ENCODE results near the gene STYXL1.

Gene STYXL1

DNA sequence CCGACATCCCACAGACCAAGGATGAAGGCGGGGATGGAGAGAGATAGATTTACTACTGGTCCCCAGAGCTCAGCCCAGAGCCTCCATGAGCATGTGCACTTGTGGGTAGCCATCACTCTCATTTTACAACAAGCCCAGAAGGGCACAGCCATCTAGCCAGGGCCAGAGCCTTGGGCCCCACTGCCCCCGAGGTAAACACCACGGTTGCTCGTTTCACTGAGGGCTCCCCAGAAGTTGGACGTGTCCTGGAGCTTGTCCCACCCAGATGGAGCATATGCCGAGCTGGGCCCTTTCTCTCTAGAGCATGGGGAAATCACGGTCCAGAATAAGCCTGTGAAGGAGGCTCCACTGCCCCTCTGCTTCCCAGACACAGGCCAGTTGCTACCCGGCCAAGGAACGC is 44.4 kb downstream of the STYXL1 start:
- H3K4me2 ChIP-seq (ENCODE audit: low read depth, low read length, poor library complexity, severe bottlenecking): no peak overlapping the region
- no peaks in the 10 kb centered on the region for H3K27me3 ChIP-seq (ENCODE audit: insufficient read depth, low read length, poor library complexity, severe bottlenecking)
- peaks cover 1% of the 10 kb centered on the region for H3K4me1 ChIP-seq (ENCODE audit: insufficient read depth, low read length, poor library complexity, severe bottlenecking)
- H3K9me3 ChIP-seq (ENCODE audit: insufficient read depth, low read depth, low read length): no peaks in the 10 kb centered on the region
- H3K79me2 ChIP-seq (ENCODE audit: insufficient read depth, low read length): no peaks in the 10 kb centered on the region
- peaks cover 3% of the 10 kb centered on the region; the same call in 1 of the 2 replicates for H3K36me3 ChIP-seq (ENCODE audit: insufficient read depth, low read length)
- no peak overlapping the region for H3K9ac ChIP-seq (ENCODE audit: low read depth, low read length, poor library complexity, severe bottlenecking)
- no peak overlapping the region for H2AFZ ChIP-seq (ENCODE audit: low read length)
- H4K20me1 ChIP-seq (ENCODE audit: insufficient read depth, low read length, poor library complexity, severe bottlenecking): no peaks in the 10 kb centered on the region
- TF ChIP-seq, protein P1, sequence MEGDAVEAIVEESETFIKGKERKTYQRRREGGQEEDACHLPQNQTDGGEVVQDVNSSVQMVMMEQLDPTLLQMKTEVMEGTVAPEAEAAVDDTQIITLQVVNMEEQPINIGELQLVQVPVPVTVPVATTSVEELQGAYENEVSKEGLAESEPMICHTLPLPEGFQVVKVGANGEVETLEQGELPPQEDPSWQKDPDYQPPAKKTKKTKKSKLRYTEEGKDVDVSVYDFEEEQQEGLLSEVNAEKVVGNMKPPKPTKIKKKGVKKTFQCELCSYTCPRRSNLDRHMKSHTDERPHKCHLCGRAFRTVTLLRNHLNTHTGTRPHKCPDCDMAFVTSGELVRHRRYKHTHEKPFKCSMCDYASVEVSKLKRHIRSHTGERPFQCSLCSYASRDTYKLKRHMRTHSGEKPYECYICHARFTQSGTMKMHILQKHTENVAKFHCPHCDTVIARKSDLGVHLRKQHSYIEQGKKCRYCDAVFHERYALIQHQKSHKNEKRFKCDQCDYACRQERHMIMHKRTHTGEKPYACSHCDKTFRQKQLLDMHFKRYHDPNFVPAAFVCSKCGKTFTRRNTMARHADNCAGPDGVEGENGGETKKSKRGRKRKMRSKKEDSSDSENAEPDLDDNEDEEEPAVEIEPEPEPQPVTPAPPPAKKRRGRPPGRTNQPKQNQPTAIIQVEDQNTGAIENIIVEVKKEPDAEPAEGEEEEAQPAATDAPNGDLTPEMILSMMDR (conservative IDR thresholded peaks at IDR 0.05; ENCODE audit: low read length): no peak
- TF ChIP-seq EZH2phosphoT487 (IDR thresholded peaks at IDR 0.05; ENCODE audit: borderline replicate concordance): no peak
- H3K4me3 ChIP-seq (ENCODE audit: low read length, poor library complexity, severe bottlenecking): no peak overlapping the region
- H3K9me2 ChIP-seq (replicated peaks; ENCODE audit: low read depth, low read length): no peaks in the 10 kb centered on the region
- H3F3A ChIP-seq (ENCODE audit: low read depth): no peaks in the 10 kb centered on the region

DNA sequence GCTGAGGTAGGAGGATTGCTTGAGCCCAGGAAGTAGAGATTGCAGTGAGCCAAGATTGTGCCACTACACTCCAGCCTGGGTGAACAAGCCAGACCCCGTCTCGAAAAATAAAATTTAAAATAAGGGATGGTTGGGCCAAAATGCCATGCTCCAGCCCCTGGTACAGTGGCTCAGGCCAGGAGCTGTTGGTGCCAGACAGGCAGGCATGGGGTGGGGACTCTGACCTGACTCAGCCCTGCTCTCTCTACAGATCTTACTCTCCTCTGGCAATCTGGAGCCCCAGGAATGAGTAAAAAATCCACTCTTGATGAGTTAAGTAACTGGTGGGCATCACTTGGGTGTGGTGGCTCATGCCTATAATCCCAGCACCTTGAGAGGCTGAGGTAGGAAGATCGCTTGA is 45.0 kb downstream of the STYXL1 start:
- H3K4me2 ChIP-seq (ENCODE audit: low read depth, low read length, poor library complexity, severe bottlenecking): no peak overlapping the region
- TF ChIP-seq, protein P1 (conservative IDR thresholded peaks at IDR 0.05; ENCODE audit: low read length): no peak
- no peak for TF ChIP-seq EZH2phosphoT487 (IDR thresholded peaks at IDR 0.05; ENCODE audit: borderline replicate concordance)
- no peaks in the 10 kb centered on the region for H3K27me3 ChIP-seq (ENCODE audit: insufficient read depth, low read length, poor library complexity, severe bottlenecking)
- H3F3A ChIP-seq (ENCODE audit: low read depth): no peaks in the 10 kb centered on the region
- H3K9me3 ChIP-seq (ENCODE audit: insufficient read depth, low read depth, low read length): no peaks in the 10 kb centered on the region
- H3K4me1 ChIP-seq (ENCODE audit: insufficient read depth, low read length, poor library complexity, severe bottlenecking): no peaks in the 10 kb centered on the region
- no peaks in the 10 kb centered on the region for H3K9me2 ChIP-seq (replicated peaks; ENCODE audit: low read depth, low read length)
- H4K20me1 ChIP-seq (ENCODE audit: insufficient read depth, low read length, poor library complexity, severe bottlenecking): no peaks in the 10 kb centered on the region
- H3K36me3 ChIP-seq (ENCODE audit: insufficient read depth, low read length): peaks cover 3% of the 10 kb centered on the region; the same call in 1 of the 2 replicates
- H3K4me3 ChIP-seq (ENCODE audit: low read length, poor library complexity, severe bottlenecking): no peak overlapping the region
- no peaks in the 10 kb centered on the region for H3K79me2 ChIP-seq (ENCODE audit: insufficient read depth, low read length)
- H3K9ac ChIP-seq (ENCODE audit: low read depth, low read length, poor library complexity, severe bottlenecking): no peak overlapping the region
- no peak overlapping the region for H2AFZ ChIP-seq (ENCODE audit: low read length)

DNA sequence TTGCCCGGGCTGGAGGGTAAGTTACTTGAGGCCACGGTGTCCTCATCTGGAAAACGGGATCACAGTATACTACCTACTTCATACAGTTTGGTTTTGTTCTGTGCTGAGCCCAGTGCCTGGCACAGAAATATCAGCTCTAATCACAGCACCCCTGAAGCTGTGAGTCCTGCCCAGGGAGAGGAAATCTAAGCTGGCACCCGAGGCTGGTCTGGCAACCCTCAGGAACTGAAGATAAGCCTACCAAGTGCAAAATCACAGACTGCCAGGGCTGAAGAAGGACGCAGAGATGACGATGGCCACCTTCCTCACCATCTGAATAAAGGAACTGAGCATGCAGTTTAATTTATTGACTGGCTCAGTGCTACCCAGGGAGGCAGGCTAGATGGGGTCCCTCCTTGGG is 45.7 kb downstream of the STYXL1 start:
- H3F3A ChIP-seq (ENCODE audit: low read depth): no peaks in the 10 kb centered on the region
- no peaks in the 10 kb centered on the region for H3K4me1 ChIP-seq (ENCODE audit: insufficient read depth, low read length, poor library complexity, severe bottlenecking)
- no peaks in the 10 kb centered on the region for H3K27me3 ChIP-seq (ENCODE audit: insufficient read depth, low read length, poor library complexity, severe bottlenecking)
- TF ChIP-seq, protein P1 (conservative IDR thresholded peaks at IDR 0.05; ENCODE audit: low read length): no peak
- TF ChIP-seq EZH2phosphoT487 (IDR thresholded peaks at IDR 0.05; ENCODE audit: borderline replicate concordance): no peak
- no peak overlapping the region for H3K4me3 ChIP-seq (ENCODE audit: low read length, poor library complexity, severe bottlenecking)
- no peak overlapping the region for H3K9ac ChIP-seq (ENCODE audit: low read depth, low read length, poor library complexity, severe bottlenecking)
- H3K36me3 ChIP-seq (ENCODE audit: insufficient read depth, low read length): peaks cover 3% of the 10 kb centered on the region; the same call in 1 of the 2 replicates
- no peaks in the 10 kb centered on the region for H4K20me1 ChIP-seq (ENCODE audit: insufficient read depth, low read length, poor library complexity, severe bottlenecking)
- H2AFZ ChIP-seq (ENCODE audit: low read length): no peak overlapping the region
- no peaks in the 10 kb centered on the region for H3K79me2 ChIP-seq (ENCODE audit: insufficient read depth, low read length)
- no peaks in the 10 kb centered on the region for H3K9me3 ChIP-seq (ENCODE audit: insufficient read depth, low read depth, low read length)
- no peaks in the 10 kb centered on the region for H3K9me2 ChIP-seq (replicated peaks; ENCODE audit: low read depth, low read length)
- H3K4me2 ChIP-seq (ENCODE audit: low read depth, low read length, poor library complexity, severe bottlenecking): no peak overlapping the region

Data from Loucy (cell line).